Raji (cell line): ENCODE results near the gene RAB22A.

ENCODE experiments used
- POLR2A ChIP-seq: IDR thresholded peaks from 2 replicates; pipeline ENCODE4 v1.6.1; 2011; ENCODE audit warnings: low read depth, low read length, control low read depth; ENCODE audit not compliant: insufficient read depth

Gene RAB22A

GRCh38 chr20:58321205-58321604 lies 11.7 kb downstream of the RAB22A start:
- no peak for TF ChIP-seq POLR2A

GRCh38 chr20:58322083-58322482 lies 12.6 kb downstream of the RAB22A start:
- TF ChIP-seq POLR2A, result no peak

- no peak for TF ChIP-seq POLR2A
These were observed 16.4 kb downstream of the RAB22A start for GRCh38 chr20:58325912-58326311.

GRCh38 chr20:58327211-58327610 lies 17.7 kb downstream of the RAB22A start:
- TF ChIP-seq POLR2A, result no peak

- no peak for TF ChIP-seq POLR2A
These were observed 19.3 kb downstream of the RAB22A start for GRCh38 chr20:58328836-58329235.

DNA sequence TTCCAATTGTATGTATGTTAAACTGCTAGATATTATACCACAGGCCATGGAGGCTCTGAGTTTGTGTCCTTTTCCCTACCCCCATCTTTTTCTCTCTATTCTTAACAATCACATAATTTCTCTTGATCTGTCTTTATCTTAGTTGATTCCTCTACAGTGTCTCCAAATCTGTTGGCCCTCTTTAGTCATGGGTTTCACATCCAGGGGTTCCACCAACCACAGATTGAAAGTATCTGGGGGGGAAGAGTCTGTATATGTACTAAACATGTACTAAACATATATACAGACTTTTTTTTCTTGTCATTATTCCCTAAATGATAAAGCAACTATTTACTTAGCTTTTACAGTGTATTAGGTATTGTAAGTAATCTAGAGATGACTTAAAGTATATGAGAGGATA lies 20.2 kb downstream of the RAB22A start:
- no peak for TF ChIP-seq POLR2A

DNA sequence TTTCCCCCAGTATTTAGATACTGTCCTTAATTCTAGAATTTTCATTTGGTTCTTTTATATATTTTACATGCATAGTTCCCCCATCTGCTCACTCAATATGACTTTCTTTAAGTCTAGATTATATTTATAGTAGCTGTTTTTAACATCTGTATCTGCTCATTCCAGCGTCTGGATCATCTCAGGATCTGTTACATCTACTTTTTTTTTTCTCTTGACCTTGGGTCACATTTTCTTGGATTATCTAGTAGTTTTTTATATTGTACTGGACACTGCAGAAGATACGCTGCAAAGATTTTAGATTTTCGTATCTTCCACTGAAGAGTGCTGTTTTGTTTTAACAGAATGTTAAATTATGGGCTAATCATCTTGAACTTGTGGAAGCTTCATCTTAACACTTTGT lies 20.7 kb downstream of the RAB22A start:
- no peak for TF ChIP-seq POLR2A

- no peak for TF ChIP-seq POLR2A
These were observed 21.2 kb downstream of the RAB22A start for GRCh38 chr20:58330687-58331086.

GRCh38 chr20:58331961-58332551 lies 22.5 kb downstream of the RAB22A start:
- TF ChIP-seq POLR2A, result no peak

- TF ChIP-seq POLR2A, result no peak
These were observed 30.2 kb downstream of the RAB22A start for GRCh38 chr20:58339741-58340140.

DNA sequence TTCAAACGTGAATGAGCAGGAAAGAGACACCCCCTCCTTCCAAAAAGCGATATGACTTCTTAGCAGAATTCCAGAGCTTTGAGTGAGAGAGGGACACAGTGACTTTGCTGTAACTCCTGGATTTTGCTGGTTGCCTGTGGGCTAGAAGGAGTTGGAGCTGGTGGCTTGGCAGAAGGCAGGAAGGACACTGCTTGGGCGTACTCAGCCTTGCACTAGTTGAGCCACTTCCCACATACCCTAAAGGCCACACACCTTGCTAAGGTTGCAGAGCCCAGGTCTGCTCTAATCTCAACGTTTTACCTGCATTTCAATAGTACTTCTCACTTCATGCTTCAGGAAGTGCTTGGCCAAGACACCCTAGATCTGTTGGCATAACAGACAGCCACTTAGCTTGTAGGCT lies 30.6 kb downstream of the RAB22A start:
- TF ChIP-seq POLR2A, result no peak

- TF ChIP-seq POLR2A, result no peak
These were observed 31.3 kb downstream of the RAB22A start for GRCh38 chr20:58340853-58341252.

GRCh38 chr20:58342104-58342945 lies 32.8 kb downstream of the RAB22A start:
- TF ChIP-seq POLR2A, result no peak

- TF ChIP-seq POLR2A, result no peak
These were observed 35.2 kb downstream of the RAB22A start for GRCh38 chr20:58344741-58345140.

DNA sequence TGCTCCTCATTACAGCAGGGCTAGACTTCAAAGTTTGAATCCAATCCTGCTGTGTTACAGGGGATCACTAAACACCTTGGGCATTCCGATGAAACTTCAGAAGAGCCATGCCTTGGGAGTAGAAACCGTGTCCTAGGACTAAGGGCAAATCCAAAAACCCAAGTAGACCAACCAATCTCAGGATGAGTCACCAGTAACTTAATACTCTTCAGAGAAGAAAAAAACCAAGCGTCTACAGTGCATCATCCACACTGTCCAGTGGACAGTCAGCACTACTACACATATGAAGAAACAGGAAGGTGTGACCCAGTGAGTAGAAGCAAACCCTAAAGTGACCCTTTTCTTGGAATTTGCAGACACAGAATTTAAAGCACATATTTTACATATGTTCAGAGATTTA lies 40.1 kb downstream of the RAB22A start:
- no peak for TF ChIP-seq POLR2A

DNA sequence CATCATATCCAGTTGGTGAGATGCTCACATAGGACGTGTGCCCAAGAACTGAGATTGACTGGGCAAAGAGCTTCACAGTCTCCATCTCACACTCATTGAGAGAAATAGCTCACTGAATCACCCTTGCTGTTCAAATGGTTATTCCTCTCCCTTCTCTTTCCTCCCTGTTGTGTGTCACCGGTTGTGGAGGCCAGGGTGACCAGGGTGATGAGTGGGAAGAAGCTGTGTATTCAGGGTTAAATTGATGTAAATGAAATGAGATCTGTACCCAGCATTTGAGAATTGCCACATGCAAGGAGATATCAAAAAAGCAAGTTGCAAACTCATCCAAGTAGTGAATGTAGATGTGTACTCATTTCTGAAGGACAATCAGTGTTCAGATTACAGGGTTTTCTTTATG lies 43.0 kb downstream of the RAB22A start:
- no peak for TF ChIP-seq POLR2A

DNA sequence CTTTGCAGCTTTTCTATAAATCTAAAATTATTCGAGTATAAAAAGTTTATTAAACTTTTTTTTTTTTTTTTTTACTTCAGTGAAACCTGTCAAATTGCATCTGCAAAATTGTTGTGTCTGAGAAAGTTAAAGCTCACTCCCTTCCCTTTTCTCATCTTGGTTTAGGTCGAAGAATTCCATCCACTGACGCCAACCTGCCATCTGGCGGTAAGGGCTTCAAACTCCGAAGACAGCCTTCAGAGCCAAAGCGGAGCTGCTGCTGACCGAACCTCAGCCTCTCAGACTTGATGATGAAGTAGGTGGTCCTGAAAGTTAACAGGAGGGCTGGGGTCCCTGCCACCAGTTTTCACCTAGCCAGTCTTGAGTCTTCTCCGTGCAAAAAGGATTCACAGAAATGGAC lies 49.9 kb downstream of the RAB22A start:
- TF ChIP-seq POLR2A, result no peak

DNA sequence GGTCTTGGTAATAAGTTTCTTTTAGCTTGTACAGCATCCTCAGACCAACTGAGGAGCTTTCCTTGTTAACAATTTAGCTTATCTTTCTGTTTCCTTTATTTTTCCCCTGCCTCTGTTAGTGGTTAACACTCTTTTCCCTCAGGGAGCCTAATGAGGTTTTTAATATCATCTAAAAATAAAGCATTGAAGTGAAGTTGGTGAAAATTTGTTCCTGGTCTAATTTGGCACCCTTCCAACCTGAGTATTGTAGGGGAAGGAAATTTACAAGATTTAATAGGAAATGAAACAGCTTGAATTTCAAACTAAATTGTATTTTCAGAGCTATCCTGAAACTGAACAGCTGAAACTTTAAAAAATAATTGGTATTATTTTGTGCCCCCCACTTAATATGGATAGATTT lies 51.4 kb downstream of the RAB22A start:
- TF ChIP-seq POLR2A, result no peak
